ENCODE measurements around the gene HTR3B.

DNA sequence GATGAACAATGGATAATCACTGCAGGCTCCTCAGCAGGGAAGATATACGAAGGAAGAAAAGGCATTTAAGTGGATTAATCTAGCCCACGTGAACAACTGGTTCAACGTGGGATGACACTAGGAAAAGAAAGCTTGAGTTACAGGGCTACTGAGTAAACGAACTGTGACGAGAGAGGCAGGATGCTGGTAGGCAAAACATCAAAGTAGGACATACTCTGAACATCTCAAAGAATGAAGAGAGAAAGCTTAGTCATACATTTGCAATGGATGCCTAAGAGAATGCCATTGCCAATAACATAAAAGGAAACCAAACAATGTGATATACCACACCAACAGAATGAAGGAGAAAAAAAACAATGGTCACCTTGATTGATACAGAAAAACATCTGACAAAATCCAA is 42.2 kb upstream of the HTR3B start:
- TF ChIP-seq, protein P1, sequence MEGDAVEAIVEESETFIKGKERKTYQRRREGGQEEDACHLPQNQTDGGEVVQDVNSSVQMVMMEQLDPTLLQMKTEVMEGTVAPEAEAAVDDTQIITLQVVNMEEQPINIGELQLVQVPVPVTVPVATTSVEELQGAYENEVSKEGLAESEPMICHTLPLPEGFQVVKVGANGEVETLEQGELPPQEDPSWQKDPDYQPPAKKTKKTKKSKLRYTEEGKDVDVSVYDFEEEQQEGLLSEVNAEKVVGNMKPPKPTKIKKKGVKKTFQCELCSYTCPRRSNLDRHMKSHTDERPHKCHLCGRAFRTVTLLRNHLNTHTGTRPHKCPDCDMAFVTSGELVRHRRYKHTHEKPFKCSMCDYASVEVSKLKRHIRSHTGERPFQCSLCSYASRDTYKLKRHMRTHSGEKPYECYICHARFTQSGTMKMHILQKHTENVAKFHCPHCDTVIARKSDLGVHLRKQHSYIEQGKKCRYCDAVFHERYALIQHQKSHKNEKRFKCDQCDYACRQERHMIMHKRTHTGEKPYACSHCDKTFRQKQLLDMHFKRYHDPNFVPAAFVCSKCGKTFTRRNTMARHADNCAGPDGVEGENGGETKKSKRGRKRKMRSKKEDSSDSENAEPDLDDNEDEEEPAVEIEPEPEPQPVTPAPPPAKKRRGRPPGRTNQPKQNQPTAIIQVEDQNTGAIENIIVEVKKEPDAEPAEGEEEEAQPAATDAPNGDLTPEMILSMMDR (optimal IDR thresholded peaks at IDR 0.05 in 1 of 3, IDR thresholded peaks at IDR 0.05 in 1 of 3, conservative IDR thresholded peaks at IDR 0.05 in 1 of 3; ENCODE audit: extremely low read depth in 1 of 3, insufficient read depth in 2 of 3, low read length in 3 of 3), result no peak
- TF ChIP-seq EZH2 (IDR thresholded peaks at IDR 0.05; ENCODE audit: low read length), result no peak

All from keratinocyte (primary cell).